SK-N-SH treated with all-trans-retinoic acid at 6 μM for 48 hours (cell line): ENCODE measurements around the gene CHMP1A.

Experiments used
- BACH2 ChIP-seq: fragments of 250-450 bp; sonication (Bioruptor Pico); IDR thresholded peaks from 2 replicates; pipeline ENCODE4 v1.9.0; 2021; ENCODE audit warnings: mild to moderate bottlenecking, borderline replicate concordance
- ZFP30 ChIP-seq: fragments of 450-650 bp; formaldehyde crosslinking; IDR thresholded peaks from 2 replicates; pipeline ENCODE4 v1.5.0; 2022; ENCODE audit warnings: mild to moderate bottlenecking, moderate library complexity
- ZNF70 ChIP-seq: fragments of 450-650 bp; formaldehyde crosslinking; IDR thresholded peaks from 2 replicates; pipeline ENCODE4 v1.5.0; 2020; ENCODE audit warnings: mild to moderate bottlenecking, moderate library complexity

DNA sequence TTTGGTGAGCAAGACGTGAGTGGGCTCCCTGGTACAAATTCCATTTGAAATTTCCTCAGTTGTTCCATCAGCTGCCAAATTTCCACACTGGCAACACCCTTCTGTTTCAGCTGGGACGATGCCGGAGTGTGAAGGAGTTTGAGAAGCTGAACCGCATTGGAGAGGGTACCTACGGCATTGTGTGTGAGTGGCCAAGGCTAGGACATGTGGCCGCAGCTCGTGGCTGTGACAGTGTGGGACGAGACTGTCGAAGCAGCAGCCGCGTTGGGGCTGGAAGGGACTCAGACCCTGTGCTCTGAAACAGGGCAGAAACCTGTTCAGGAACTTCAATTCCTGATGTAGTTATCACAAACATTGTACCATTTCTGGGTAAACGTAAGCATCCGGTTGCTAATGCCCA, 31.6 kb upstream of the CHMP1A start:
- TF ChIP-seq BACH2 (CRISPR knock-in tag), result no peak
- no peak for TF ChIP-seq ZNF70 (CRISPR knock-in tag)
- TF ChIP-seq ZFP30 (CRISPR knock-in tag), result no peak
